HG03575 (cell line): Measurements from ENCODE around the gene GRXCR2.
"Not testable (repeated sequence)": the region's sequence is repeated elsewhere in the genome, so short reads cannot be mapped to it uniquely, and the experiment has no call there.

Source experiments
- ATAC-seq: cut with Tn5 transposase; IDR thresholded peaks from one replicate; pipeline ENCODE4 v1.9.1; 2021; ENCODE audit not compliant: unreplicated experiment, insufficient number of reproducible peaks, low FRiP score; ENCODE audit errors: extremely low read depth

Gene GRXCR2

DNA sequence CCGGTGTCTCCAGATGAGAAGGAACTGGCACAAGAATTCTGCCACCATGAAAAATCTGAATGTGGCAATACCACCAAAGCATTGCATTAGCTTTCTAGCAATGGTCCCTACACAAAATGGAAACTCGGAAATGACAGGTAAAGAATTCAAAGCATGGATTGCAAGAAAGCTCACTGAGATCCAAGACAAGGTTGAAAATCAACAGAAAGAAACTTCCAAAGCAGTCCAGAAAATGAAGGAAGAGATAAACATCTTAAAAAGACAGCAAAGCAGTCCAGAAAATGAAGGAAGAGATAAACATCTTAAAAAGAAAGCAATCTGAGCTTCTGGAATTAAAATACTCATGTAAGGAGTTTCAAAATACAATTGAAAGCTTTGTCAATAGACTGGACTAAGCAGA is 16.8 kb upstream of the GRXCR2 start:
- ATAC-seq, result no peak

DNA sequence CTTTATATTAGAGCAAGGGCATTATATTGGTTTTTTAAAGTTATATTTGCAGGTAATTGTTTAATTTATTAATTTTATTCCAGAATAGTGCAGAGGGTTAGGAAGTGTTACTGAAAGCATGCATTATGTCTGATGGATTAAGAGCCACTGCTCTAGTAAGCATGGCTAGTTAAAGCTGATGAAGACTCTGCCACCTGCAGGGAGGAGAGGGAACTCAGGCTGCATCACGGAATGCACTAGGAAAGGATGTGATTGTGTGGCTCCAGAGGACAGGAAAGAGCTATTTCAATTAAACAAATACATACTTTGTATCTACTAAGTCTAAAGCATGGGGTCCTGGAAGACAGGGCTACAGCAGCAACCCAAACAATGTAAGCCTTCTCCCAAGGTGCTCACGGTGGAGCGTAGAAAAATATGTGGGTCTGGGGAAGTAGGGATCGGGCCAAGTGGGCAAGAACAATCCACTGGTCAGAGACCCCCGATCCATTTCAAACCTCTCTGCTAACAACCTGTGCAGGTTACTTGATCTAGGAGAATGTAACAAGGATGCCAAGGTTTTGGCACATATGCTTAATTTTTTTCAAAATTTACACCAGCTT is 15.3 kb upstream of the GRXCR2 start:
- no peak for ATAC-seq

DNA sequence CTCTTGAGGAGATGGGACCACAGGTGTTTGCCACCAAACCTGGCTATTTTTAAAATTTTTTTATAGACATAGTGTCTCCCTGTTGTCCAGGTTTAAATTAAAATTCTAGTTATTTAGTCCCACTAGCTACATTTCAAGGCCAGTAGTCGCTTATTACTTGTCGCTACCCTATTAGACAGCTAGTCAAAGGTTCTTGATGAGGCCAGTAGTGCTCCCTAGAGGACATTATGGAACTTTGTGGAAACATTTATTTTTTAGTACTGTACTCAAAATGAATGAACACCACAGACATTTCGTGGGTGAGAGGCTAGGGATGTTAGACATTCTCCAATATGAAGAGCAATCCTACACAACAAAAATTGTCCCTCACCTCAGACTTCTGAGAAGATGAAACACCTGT is 14.4 kb upstream of the GRXCR2 start:
- ATAC-seq, result no peak

DNA sequence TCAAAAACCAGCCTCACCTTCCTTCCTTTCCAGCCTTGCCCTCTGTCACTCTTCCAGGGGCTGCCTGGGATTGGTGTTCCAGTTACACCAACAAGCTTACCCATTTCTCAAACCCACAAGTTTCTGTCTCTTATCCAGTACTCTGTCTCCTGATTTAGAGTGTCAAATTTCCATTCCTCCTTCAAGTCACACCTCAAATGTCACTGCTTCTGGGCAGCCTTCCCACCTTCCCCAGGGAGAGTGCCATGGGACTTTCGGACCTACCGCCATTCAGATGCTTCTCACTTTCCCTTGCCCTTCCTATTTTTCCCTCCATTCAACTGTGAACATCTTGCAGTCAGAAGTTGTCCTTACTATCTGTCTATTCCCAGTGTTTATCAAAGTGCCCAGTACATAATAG is 2.0 kb upstream of the GRXCR2 start:
- ATAC-seq, result no peak

DNA sequence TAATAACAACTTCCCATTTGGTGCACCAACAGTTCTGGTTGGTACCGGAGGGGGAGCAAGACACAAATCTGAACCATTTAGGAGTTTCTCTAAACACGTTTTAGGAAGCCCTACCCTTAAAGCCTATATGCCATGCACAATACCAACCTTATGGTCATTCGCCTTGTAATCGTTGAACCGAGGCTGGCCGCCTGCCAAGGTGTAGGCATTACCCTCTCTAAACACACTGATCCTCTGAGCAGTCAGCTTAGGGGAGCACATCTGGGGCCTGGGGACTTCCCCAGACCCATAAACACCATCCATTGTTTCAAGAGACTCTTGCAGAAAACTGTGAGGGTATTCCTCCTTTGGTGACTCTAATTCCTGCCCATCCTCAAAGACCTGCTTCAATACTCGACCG is 328 bp downstream of the GRXCR2 start:
- ATAC-seq, result no peak

DNA sequence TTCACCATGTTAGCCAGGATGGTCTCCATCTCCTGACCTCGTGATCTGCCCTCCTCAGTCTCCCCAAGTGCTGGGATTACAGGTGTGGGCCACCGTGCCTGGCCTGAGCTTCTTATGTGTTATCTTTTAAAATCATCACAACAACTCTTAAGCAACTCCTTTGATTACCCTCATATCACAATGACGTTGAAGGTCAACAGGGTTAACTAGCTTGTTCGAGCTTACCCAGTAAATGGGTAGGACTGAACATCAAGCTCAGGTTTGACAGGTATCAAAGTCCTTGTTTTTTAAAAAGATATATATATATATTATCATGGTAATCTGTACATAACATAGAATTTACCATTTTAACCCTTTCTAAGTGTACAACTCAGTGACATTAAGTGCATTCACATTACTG is 3.1 kb downstream of the GRXCR2 start:
- ATAC-seq, result no peak

- ATAC-seq, result no peak
Observed at GRCh38 chr5:145867806-145868205, 5.0 kb downstream of the GRXCR2 start.

DNA sequence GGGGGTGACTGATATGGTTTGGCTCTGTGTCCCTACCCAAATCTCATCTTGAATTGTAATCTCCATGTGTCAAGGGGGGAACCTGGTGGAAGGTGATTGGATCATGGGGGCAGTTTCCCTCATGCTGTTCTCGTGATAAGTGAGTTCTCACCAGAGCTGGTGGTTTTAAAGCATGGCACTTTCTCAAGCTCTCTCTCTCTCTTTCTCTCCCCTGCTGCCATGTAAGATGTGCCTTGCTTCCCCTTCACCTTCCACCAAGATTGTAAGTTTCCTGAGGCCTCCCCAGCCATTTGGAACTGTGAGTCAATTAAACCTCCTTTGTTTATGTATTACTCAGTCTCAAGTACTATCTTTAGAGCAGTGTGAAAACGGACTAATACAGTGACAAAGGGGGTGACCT is 8.4 kb downstream of the GRXCR2 start:
- not testable (repeated sequence) for ATAC-seq

DNA sequence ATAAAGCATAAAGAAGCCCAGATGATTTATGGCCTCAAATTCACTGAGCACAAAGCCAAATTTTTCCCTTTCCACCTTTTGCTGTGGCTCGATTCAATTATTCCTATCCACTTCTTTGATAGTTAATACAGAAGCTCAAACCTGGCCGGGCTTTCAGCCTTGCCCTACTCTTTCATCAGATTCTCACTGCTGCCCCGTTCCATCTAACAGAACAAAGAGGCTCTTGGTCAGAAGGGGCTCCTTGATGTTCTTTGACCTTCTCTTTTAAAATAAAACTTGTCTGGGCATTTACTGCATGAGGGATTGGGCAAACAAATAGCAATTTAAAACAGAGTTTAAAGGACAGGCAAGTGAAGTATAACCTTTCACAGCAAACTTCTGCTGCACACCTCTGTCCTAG is 9.8 kb downstream of the GRXCR2 start:
- no peak for ATAC-seq

DNA sequence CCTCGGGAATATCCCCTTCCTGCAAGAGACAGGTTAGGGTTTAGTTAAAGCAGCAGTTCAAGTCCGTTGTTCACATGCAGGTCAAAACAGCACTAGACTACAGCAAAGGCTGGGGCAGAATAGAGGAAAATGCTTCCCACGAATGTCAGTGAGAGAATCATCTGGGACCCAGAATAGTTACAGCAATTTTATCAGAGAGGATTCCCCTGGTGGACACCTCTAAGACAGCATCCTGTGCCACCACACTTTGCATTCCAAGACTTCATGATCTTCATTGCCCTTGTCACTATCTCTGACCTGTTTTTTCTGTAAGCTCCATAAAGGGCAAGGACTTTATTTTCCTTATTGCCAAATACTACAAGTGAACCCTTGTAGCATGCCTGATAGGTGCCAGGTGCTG is 12.9 kb downstream of the GRXCR2 start:
- no peak for ATAC-seq

GRCh38 chr5:145859453-145859852 is 13.4 kb downstream of the GRXCR2 start:
- no peak for ATAC-seq

GRCh38 chr5:145858959-145859358 is 13.9 kb downstream of the GRXCR2 start:
- no peak for ATAC-seq

DNA sequence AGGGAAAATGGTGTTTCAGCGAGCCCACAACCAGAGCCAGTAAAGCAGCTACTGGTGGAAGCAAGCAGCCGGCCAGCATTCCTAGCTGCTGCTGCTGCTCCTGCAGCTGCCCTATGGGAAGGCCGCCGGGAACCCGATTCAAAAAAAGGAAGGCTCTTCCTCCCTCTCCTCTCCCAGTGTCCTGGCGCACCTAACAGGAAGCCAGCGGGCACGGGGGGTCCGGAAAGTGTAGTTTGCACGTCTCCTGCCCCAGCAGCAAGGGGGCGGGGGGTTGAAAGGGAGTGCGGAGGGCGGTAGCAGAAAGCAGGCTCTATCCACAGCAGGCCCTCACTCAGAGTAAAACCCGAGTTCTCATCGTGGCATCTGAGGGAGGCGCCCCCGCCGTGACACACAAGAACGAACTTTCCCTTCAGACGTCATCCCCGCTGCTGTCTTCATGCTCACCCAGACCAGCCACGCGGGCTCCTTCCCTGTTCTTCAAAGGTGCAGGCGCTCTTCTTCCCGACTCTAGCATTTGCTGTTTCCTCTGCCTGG is 16.5 kb downstream of the GRXCR2 start:
- ATAC-seq, result no peak

DNA sequence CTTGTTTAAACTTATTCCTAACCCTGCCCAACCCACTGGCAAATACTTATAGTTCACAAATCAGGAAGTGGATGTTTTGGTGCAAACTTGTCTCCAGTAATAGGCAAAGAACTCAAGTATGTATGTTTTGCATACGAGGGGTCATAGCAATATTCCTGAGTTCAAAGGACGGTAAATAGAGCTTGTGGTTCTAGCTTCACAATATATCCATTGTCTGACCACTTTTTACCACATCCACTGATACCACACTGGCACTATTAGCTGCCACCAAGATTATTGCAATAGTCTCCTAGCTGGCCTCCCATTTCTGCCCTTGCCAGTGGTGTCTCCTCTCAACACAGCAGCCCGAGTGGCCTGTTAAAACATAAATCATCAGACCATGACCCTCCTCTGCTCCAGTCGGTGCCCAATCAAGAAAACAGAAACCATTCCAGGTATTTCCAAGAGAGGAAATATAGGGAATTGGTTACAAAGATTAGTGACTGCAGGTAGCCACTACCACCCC is 17.0 kb downstream of the GRXCR2 start:
- ATAC-seq, result no peak

DNA sequence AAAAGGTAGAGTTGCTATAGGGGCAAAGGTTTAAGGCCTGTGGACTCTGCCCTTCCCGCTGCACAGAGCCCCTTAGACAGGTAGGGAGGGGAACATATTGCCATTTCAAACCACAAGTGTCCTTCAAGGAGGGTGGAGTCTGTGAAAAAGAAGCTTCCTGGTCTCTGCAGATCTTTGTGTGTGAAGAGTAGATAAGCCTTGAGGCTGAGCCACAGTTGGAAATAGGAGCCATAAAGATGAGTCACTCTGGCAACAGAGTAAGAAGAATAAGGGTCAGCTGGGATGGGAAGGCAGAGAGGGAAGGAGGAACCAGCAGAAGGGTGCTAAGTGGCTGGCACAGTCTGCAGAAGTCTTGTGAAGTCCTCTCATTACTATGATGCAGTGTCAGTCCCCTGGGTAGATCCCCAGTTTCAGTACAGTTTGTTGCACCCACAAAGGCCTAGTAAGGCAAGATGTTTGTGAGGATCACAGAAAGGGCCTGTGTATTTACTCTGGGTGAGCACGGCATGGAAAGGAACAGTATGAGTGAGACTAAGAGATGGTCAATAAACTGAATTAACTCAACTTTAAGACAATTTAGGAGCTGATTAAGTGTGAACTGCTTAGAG is 18.1 kb downstream of the GRXCR2 start:
- ATAC-seq, result no peak

DNA sequence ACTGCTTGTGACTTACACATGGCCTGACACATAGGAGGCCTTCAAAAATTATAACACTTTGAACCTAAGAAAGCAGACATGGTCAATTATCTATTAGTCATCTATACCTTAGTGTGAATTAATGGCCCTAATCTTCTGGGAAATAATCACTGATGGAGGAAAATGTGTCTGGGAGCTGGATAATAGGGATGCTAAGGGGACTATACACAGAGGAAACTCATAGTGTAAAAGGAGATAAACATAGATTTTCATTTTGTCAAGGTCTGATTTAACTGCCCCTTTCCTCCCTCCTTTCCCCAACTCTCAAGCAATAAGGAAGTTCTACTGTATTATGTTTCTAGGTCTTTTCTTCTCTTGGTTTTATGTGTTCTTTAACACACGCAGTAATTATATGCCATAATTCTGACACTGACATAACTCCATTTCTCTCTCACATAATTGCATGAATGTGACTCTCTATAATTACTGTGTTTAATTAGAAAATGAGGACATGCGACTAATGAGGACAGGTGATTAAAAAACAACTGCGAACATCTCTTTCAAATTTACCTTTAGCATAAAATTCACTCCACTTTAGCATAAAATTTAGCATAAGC is 18.9 kb downstream of the GRXCR2 start:
- ATAC-seq, result no peak

- no peak for ATAC-seq
Observed at GRCh38 chr5:145852990-145853389, 19.8 kb downstream of the GRXCR2 start.

GRCh38 chr5:145848854-145849253 is 24.0 kb downstream of the GRXCR2 start:
- ATAC-seq, result no peak

DNA sequence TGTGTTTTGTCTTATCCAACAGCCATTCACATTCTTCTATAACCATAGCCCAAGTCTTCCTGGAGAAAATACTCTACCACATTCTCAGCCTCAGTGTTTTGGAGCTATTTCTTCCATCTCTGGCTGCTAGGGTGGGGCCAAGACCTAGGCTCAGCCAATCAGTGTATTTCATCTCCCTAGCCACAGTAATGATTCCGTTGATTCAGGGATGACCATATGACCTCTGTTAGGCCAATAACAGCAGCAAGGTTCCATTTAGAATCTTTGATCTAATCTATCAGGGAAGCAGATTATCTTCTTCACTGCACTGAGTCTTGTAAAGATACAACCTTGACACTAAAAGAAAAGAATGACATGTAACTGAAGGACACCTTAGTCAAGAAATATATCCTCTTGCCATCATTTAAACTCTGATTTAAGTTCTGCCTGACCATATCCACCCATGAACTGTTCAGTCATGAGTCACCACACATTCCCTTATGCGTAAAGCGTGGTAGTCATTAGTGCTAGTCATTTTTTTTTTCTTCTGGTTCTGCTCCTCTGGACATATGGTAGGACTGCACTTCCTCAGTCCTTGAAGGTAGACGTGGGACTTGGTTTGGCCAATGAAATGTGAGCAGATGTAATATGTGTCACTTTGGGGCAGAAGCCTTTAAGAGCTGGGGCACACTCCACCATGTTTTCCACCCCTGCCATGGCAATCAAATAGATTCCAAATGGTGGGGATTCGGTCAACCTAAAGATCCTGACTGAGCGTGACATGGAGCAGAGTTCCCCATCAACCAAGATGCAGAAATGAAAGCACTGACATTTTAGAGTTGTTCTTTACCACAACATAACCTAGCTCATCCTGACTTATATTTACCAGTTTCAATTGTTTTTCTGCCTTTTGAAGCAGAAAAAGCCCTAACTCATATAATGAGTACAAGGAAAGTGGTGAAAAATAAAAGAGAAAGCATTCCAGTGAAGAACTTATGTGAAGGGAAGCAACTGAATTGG is 25.0 kb downstream of the GRXCR2 start:
- ATAC-seq, result no peak
